Nephron (organoid): ENCODE data around the gene NOD1.
A peak's percentile ranks its signal among the peaks of the same experiment; 100 is the strongest.

ENCODE experiments used
- H3K27ac Mint-ChIP-seq, 3 experiments: 2 replicates each; pipeline ENCODE4 v1.8.0; 2020; ENCODE audit warnings: mixed read lengths in 3 of 3, mild to moderate bottlenecking in 2 of 3, moderate library complexity in 1 of 3
- H3K27me3 Mint-ChIP-seq: 2 replicates; pipeline ENCODE4 v1.8.0; 2021; ENCODE audit warnings: low read depth, mild to moderate bottlenecking, moderate library complexity, mixed read lengths
- H3K36me3 Mint-ChIP-seq: 2 replicates; pipeline ENCODE4 v1.8.0; 2020; ENCODE audit warnings: low read depth, mixed read lengths
- H3K4me1 Mint-ChIP-seq: 2 replicates; pipeline ENCODE4 v1.8.0; 2020; ENCODE audit warnings: mixed read lengths
- H3K4me3 Mint-ChIP-seq, 3 experiments: 2 replicates each; pipeline ENCODE4 v1.8.0; 2020; ENCODE audit warnings: mild to moderate bottlenecking in 3 of 3, mixed read lengths in 3 of 3, moderate library complexity in 2 of 3
- H3K9me3 Mint-ChIP-seq: 2 replicates; pipeline ENCODE4 v1.8.0; 2020; ENCODE audit warnings: mixed read lengths
- CTCF ChIP-seq, 3 experiments: fragments of 200-600 bp; sonication (generic); IDR thresholded peaks; one replicate each; pipeline ENCODE4 v1.5.0; 2021; ENCODE audit warnings: antibody characterized with exemption in 3 of 3; ENCODE audit not compliant: unreplicated experiment in 3 of 3

The NOD1 gene

GRCh38 chr7:30469303-30469702 is 9.3 kb downstream of the NOD1 start:
- no peaks in the 10 kb centered on the region for H3K36me3 Mint-ChIP-seq
- no peaks in the 10 kb centered on the region for H3K9me3 Mint-ChIP-seq
- H3K27me3 Mint-ChIP-seq, result no peaks in the 10 kb centered on the region
- peak; percentile 31 to 36 (median 31) for TF ChIP-seq CTCF (IDR thresholded peaks at IDR 0.05; ENCODE audit: unreplicated experiment in 3 of 3)
- H3K4me1 Mint-ChIP-seq, result peaks cover 90% of the 10 kb centered on the region
- H3K27ac Mint-ChIP-seq, result peak overlapping the region; percentile 82 to 91 (median 87)
- peak overlapping the region in 2 of 3 experiments; percentile 10 to 66 for H3K4me3 Mint-ChIP-seq

- no peaks in the 10 kb centered on the region for H3K27me3 Mint-ChIP-seq
- H3K36me3 Mint-ChIP-seq, result no peaks in the 10 kb centered on the region
- TF ChIP-seq CTCF (IDR thresholded peaks at IDR 0.05; ENCODE audit: unreplicated experiment in 3 of 3), result no peak
- no peak overlapping the region for H3K4me3 Mint-ChIP-seq
- H3K27ac Mint-ChIP-seq, result peak overlapping the region; percentile 82 to 91 (median 87)
- no peaks in the 10 kb centered on the region for H3K9me3 Mint-ChIP-seq
- peaks cover 91% of the 10 kb centered on the region for H3K4me1 Mint-ChIP-seq
These were observed 9.8 kb downstream of the NOD1 start for GRCh38 chr7:30468791-30469190.

GRCh38 chr7:30468041-30468440 is 10.5 kb downstream of the NOD1 start:
- Mint-ChIP-seq H3K4me1 (peaks cover 86% of the 10 kb centered on the region), H3K36me3 (no peaks in the 10 kb centered on the region), H3K9me3 (no peaks in the 10 kb centered on the region), H3K4me3 (no peak overlapping the region), H3K27ac (peak overlapping the region in 2 of 3 experiments; percentile 82 to 91), H3K27me3 (no peaks in the 10 kb centered on the region)
- TF ChIP-seq CTCF (IDR thresholded peaks at IDR 0.05; ENCODE audit: unreplicated experiment in 3 of 3), result no peak

- Mint-ChIP-seq H3K4me1 (peaks cover 79% of the 10 kb centered on the region), H3K27ac (no peak overlapping the region), H3K9me3 (no peaks in the 10 kb centered on the region), H3K36me3 (no peaks in the 10 kb centered on the region), H3K4me3 (no peak overlapping the region), H3K27me3 (no peaks in the 10 kb centered on the region)
- TF ChIP-seq CTCF (IDR thresholded peaks at IDR 0.05; ENCODE audit: unreplicated experiment in 3 of 3), result no peak
These were observed 11.3 kb downstream of the NOD1 start for GRCh38 chr7:30467271-30467670.

GRCh38 chr7:30466266-30466665 is 12.3 kb downstream of the NOD1 start:
- Mint-ChIP-seq H3K4me3 (peak overlapping the region in 1 of 3 experiments; percentile 6), H3K27ac (peak overlapping the region; percentile 9 to 83 (median 55)), H3K27me3 (no peaks in the 10 kb centered on the region), H3K9me3 (no peaks in the 10 kb centered on the region), H3K4me1 (peaks cover 69% of the 10 kb centered on the region), H3K36me3 (no peaks in the 10 kb centered on the region)
- TF ChIP-seq CTCF (IDR thresholded peaks at IDR 0.05; ENCODE audit: unreplicated experiment in 3 of 3), result no peak

- Mint-ChIP-seq H3K4me1 (peaks cover 66% of the 10 kb centered on the region), H3K36me3 (no peaks in the 10 kb centered on the region), H3K9me3 (no peaks in the 10 kb centered on the region), H3K27me3 (no peaks in the 10 kb centered on the region), H3K27ac (peak overlapping the region; percentile 9 to 83 (median 55)), H3K4me3 (no peak overlapping the region)
- TF ChIP-seq CTCF (IDR thresholded peaks at IDR 0.05; ENCODE audit: unreplicated experiment in 3 of 3), result no peak
These were observed 12.8 kb downstream of the NOD1 start for GRCh38 chr7:30465811-30466180.
